GM12878 (cell line): Measurements from ENCODE around the gene EIF2B5.

Source experiments
- BHLHE40 ChIP-seq, 2 experiments: fragments of 450-650 bp in 1 of 2; IDR thresholded peaks; 2 replicates each; pipeline ENCODE4 v1.6.1; 2011 to 2017; ENCODE audit warnings: low read depth in 2 of 2, borderline replicate concordance in 1 of 2, improper control_type of control experiment in 1 of 2, low read length in 1 of 2, mild to moderate bottlenecking in 1 of 2
- BRCA1 ChIP-seq: IDR thresholded peaks from 2 replicates; pipeline ENCODE4 v1.6.1; 2011; ENCODE audit warnings: low read depth, low read length, improper control_type of control experiment
- CHD1 ChIP-seq: IDR thresholded peaks from 2 replicates; pipeline ENCODE4 v1.6.1; 2012; ENCODE audit warnings: low read depth, low read length, improper control_type of control experiment
- PML ChIP-seq: IDR thresholded peaks from 2 replicates; pipeline ENCODE4 v1.6.1; 2012; ENCODE audit warnings: low read length, inconsistent platforms
- POLR2A ChIP-seq: IDR thresholded peaks from 2 replicates; pipeline ENCODE4 v1.6.1; 2011; ENCODE audit warnings: low read depth, mild to moderate bottlenecking, low read length
- ZNF207 ChIP-seq: fragments of 450-650 bp; IDR thresholded peaks from 2 replicates; pipeline ENCODE4 v1.6.1; 2014; ENCODE audit warnings: antibody characterized with exemption, mild to moderate bottlenecking, borderline replicate concordance
- ZNF384 ChIP-seq: IDR thresholded peaks from 2 replicates; pipeline ENCODE4 v1.6.1; 2012; ENCODE audit warnings: low read depth, mild to moderate bottlenecking, low read length, improper control_type of control experiment, borderline replicate concordance
- TF ChIP-seq, protein P1 (sequence below), 3 experiments: IDR thresholded peaks in 2 of 3; conservative IDR thresholded peaks in 1 of 3; 2 replicates each; pipeline ENCODE4 v1.5.1; 2011; ENCODE audit warnings: low read depth in 3 of 3, low read length in 3 of 3, mild to moderate bottlenecking in 3 of 3, control low read depth in 2 of 3, moderate library complexity in 2 of 3, inconsistent platforms in 1 of 3, mixed read lengths in 1 of 3; ENCODE audit not compliant: control insufficient read depth in 2 of 3, insufficient read depth in 1 of 3; ENCODE audit errors: extremely low read depth in 1 of 3

DNA sequence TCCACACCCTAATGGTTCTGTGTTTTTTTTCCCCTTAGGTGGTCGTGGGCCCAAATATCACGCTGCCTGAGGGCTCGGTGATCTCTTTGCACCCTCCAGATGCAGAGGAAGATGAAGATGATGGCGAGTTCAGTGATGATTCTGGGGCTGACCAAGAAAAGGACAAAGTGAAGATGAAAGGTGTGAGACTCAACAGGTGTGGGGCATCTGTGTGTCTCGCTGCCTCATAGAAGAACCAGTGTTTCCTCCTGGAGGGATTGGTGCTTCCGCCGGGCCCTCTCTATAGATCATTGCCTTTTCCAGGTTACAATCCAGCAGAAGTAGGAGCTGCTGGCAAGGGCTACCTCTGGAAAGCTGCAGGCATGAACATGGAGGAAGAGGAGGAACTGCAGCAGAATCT lies 7.0 kb downstream of the EIF2B5 start:
- TF ChIP-seq BHLHE40 (IDR thresholded peaks at IDR 0.05; ENCODE audit: borderline replicate concordance in 1 of 2, low read depth in 2 of 2, low read length in 1 of 2) = no peak
- no peak for TF ChIP-seq BRCA1
- TF ChIP-seq, protein P1, sequence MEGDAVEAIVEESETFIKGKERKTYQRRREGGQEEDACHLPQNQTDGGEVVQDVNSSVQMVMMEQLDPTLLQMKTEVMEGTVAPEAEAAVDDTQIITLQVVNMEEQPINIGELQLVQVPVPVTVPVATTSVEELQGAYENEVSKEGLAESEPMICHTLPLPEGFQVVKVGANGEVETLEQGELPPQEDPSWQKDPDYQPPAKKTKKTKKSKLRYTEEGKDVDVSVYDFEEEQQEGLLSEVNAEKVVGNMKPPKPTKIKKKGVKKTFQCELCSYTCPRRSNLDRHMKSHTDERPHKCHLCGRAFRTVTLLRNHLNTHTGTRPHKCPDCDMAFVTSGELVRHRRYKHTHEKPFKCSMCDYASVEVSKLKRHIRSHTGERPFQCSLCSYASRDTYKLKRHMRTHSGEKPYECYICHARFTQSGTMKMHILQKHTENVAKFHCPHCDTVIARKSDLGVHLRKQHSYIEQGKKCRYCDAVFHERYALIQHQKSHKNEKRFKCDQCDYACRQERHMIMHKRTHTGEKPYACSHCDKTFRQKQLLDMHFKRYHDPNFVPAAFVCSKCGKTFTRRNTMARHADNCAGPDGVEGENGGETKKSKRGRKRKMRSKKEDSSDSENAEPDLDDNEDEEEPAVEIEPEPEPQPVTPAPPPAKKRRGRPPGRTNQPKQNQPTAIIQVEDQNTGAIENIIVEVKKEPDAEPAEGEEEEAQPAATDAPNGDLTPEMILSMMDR (IDR thresholded peaks at IDR 0.05 in 2 of 3, conservative IDR thresholded peaks at IDR 0.05 in 1 of 3; ENCODE audit: control insufficient read depth in 2 of 3, extremely low read depth in 1 of 3, insufficient read depth in 1 of 3, low read depth in 3 of 3, low read length in 3 of 3) = no peak
- no peak for TF ChIP-seq ZNF384
- no peak for TF ChIP-seq CHD1
- no peak for TF ChIP-seq POLR2A
- TF ChIP-seq ZNF207 = no peak
- no peak for TF ChIP-seq PML
